ENCODE results near the gene CLDN4.

The CLDN4 gene

DNA sequence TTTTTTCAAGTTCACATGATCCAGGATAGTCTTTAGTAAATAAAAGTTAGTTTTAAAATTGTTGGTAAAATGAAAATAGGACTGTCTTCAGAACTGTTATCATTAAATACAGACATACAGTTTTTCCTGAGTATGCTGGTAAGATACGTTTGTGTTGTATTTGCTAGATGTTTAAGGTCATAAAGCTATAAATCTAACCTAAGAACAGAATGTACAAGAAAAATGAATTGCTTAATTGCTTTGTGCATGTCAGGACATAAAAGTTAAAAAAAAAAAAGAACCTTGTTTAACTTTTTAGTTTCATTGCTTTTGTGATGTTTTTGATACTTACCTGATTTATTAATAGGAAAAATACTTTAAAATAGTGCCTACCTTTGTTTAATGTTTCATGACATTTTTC lies 29.2 kb upstream of the CLDN4 start:
- H3K4me3 ChIP-seq (ENCODE audit: low read length), result no peak overlapping the region
- TF ChIP-seq, protein P1, sequence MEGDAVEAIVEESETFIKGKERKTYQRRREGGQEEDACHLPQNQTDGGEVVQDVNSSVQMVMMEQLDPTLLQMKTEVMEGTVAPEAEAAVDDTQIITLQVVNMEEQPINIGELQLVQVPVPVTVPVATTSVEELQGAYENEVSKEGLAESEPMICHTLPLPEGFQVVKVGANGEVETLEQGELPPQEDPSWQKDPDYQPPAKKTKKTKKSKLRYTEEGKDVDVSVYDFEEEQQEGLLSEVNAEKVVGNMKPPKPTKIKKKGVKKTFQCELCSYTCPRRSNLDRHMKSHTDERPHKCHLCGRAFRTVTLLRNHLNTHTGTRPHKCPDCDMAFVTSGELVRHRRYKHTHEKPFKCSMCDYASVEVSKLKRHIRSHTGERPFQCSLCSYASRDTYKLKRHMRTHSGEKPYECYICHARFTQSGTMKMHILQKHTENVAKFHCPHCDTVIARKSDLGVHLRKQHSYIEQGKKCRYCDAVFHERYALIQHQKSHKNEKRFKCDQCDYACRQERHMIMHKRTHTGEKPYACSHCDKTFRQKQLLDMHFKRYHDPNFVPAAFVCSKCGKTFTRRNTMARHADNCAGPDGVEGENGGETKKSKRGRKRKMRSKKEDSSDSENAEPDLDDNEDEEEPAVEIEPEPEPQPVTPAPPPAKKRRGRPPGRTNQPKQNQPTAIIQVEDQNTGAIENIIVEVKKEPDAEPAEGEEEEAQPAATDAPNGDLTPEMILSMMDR (conservative IDR thresholded peaks at IDR 0.05; ENCODE audit: low read length), result no peak
- no peak for DNase-seq (ENCODE audit: low read depth)

DNA sequence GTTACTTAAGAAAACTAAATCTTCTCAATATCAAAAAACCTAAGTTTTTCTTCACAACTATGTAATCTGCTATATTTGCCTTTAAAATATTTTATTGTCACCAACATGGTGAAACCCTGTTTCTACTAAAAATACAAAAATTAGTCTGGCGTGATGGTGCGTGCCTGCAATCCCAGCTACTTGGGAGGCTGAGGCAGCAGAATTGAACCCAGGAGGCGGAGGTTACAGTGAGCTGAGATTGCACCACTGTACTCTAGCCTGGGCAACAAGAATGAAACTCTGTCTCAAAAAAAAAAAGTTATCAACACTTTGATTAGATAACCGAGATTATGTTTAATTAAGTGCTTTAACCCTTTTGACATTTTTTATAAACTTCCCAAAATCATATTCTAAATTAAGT lies 28.3 kb upstream of the CLDN4 start:
- TF ChIP-seq, protein P1 (conservative IDR thresholded peaks at IDR 0.05; ENCODE audit: low read length), result no peak
- H3K4me3 ChIP-seq (ENCODE audit: low read length), result no peak overlapping the region
- DNase-seq (ENCODE audit: low read depth), result no peak

DNA sequence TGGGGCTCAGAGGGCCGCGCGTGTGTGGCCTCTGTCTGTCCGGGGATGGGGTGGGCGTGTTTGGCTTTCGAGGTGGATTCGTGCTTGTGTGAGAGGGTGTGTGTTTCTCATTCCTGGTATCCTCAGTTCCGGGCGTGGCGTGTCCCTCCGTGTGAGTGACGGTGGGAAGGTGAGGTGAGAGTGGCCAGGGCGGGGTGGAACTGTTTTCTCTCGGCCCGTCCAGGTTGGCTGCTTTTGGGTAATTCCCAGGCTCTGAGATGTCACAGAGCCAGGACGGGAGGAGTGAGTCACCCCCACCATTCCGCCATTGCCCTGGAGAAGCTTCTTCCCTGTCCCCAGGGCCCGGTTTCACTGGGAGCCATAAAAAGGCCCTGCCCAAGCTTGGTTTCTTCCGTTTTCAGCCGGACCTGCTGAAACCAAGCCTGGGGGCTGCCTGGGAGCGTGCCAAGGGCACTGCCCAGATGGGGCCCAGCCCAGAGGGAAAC lies 21.3 kb upstream of the CLDN4 start:
- DNase-seq (ENCODE audit: low read depth), result no peak
- H3K4me3 ChIP-seq (ENCODE audit: low read length), result no peak overlapping the region
- TF ChIP-seq, protein P1 (conservative IDR thresholded peaks at IDR 0.05; ENCODE audit: low read length), result no peak

DNA sequence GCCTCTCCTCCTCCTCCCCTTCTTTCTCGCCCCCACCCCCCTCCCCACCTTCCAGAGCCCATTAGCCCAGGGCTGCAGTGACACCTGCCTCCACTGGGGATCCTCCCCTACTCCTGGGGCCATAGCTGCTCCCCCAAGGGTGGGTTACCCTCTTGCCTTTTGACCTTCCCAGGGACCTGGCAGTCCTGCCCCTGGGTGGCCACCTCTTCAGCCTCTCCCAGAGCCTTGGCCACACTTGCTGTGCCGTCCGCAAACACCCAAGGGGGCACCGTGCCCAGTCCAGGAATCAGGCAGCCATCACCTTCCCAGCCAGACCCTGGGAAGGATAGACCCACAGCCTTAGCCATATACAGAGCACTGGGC lies 19.8 kb upstream of the CLDN4 start:
- DNase-seq (ENCODE audit: low read depth), result no peak
- TF ChIP-seq, protein P1 (conservative IDR thresholded peaks at IDR 0.05; ENCODE audit: low read length), result no peak
- H3K4me3 ChIP-seq (ENCODE audit: low read length), result no peak overlapping the region

DNA sequence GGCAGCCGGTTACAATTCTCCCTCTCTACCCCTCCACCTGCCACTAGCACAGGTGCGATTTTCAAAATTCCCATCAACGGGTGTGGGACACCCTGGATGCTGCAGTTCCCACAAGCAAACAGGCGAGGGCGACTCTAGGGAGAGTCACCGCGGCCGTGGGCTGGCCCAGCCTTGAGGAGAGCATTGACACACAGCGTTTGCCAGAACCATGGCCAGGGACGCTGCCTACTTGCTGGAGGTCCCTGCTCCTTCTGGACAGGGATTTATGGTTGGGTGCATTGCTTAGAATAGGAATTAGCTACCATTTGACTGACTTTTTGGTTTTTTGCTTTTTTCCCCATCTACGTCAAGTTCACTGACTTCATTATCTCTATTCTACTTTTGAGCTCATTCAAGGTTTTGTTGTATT lies 19.0 kb upstream of the CLDN4 start:
- peak; percentile 51 for DNase-seq (ENCODE audit: low read depth)
- TF ChIP-seq, protein P1 (conservative IDR thresholded peaks at IDR 0.05; ENCODE audit: low read length), result peak; percentile 81
- H3K4me3 ChIP-seq (ENCODE audit: low read length), result no peak overlapping the region

DNA sequence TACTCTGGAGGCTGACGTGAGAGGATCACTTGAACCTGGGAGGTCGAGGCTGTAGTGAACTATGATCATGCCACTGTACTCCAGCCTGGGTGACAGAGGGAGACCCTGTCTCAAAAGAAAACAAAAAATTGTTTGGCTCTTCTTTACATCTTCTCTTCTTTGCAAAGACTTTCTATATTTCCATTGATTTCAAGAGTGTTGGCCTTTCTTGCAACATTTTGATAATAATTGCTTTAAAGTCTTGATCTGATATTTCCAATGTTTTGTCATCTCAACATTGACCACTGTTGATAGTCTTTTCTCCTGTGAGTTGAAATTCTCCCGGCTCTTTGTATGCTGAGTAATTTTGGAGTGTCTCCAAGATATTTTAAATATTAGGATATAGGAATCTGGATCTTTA lies 17.8 kb upstream of the CLDN4 start:
- no peak overlapping the region for H3K4me3 ChIP-seq (ENCODE audit: low read length)
- TF ChIP-seq, protein P1 (conservative IDR thresholded peaks at IDR 0.05; ENCODE audit: low read length), result no peak
- no peak for DNase-seq (ENCODE audit: low read depth)

DNA sequence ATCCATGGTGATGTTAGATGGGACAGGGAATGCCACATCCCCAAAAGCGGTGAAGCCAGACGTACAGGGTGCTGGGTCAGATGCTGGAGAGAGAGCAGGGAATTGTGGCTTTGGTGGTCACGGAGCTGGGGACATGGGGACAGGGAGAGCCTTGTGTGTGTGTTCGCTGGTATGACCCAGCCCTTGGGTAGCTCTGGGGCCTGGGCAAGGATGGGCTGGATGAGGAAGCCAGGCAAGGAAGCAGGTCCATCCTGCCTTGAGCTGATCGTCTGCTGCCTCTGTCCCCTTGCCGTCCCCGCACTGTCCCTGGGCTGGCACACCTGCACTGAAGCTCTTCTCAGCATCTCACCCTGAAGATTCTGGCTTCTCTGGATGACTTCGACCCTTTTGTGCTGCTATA lies 15.4 kb upstream of the CLDN4 start:
- TF ChIP-seq, protein P1 (conservative IDR thresholded peaks at IDR 0.05; ENCODE audit: low read length), result no peak
- no peak overlapping the region for H3K4me3 ChIP-seq (ENCODE audit: low read length)
- DNase-seq (ENCODE audit: low read depth), result no peak
